NOMO-1 (cell line): ENCODE data around the gene HAUS1.
A peak's percentile ranks its signal among the peaks of the same experiment; 100 is the strongest.

Source experiments
- DNase-seq, 2 experiments: peaks; one replicate each; lab custom pipeline; 2025; ENCODE audit not compliant: unreplicated experiment in 2 of 2; lab: John Stamatoyannopoulos, UW

Gene HAUS1

GRCh38 chr18:46104128-46104911, at the start of gene HAUS1:
HAUS1 (plus strand) TSS chr18:46104385; CDS start chr18:46104412, 27 bp downstream.
- peak; percentile 71 to 82 for DNase-seq

- no peak for DNase-seq
Measured at GRCh38 chr18:46054956-46055837, 49.0 kb upstream of the HAUS1 start.

GRCh38 chr18:46055838-46056230, 48.4 kb upstream of the HAUS1 start:
- no peak for DNase-seq

GRCh38 chr18:46060359-46060841, 43.8 kb upstream of the HAUS1 start:
- DNase-seq: no peak

GRCh38 chr18:46061387-46061786, 42.8 kb upstream of the HAUS1 start:
- no peak for DNase-seq

- DNase-seq: no peak
Measured at GRCh38 chr18:46061796-46062195, 42.4 kb upstream of the HAUS1 start.

GRCh38 chr18:46062781-46063180, 41.4 kb upstream of the HAUS1 start:
- DNase-seq: no peak

- no peak for DNase-seq
Measured at GRCh38 chr18:46067438-46068007, 36.7 kb upstream of the HAUS1 start.

- no peak for DNase-seq
Measured at GRCh38 chr18:46068763-46069162, 35.4 kb upstream of the HAUS1 start.

- no peak for DNase-seq
Measured at GRCh38 chr18:46069524-46069923, 34.7 kb upstream of the HAUS1 start.

- no peak for DNase-seq
Measured at GRCh38 chr18:46070232-46070631, 34.0 kb upstream of the HAUS1 start.

- DNase-seq: peak; percentile 78 to 86
Measured at GRCh38 chr18:46070815-46071652, 33.2 kb upstream of the HAUS1 start.

- peak; percentile 54 to 71 for DNase-seq
Measured at GRCh38 chr18:46071653-46072375, 32.4 kb upstream of the HAUS1 start, which contains the start of gene PSTPIP2. PSTPIP2 (minus strand) TSS chr18:46072260; CDS start chr18:46072188, 72 bp downstream.

- DNase-seq: no peak
Measured at GRCh38 chr18:46072376-46072867, 31.8 kb upstream of the HAUS1 start.

- DNase-seq: no peak
Measured at GRCh38 chr18:46072959-46073358, 31.2 kb upstream of the HAUS1 start.

GRCh38 chr18:46073474-46074331, 30.5 kb upstream of the HAUS1 start:
- peak; percentile 47 to 79 for DNase-seq

GRCh38 chr18:46079336-46079735, 24.8 kb upstream of the HAUS1 start:
- no peak for DNase-seq

GRCh38 chr18:46080156-46080555, 24.0 kb upstream of the HAUS1 start:
- DNase-seq: no peak
